Measurements from ENCODE around the gene PACSIN1. TPM values are rescaled to one million over a fixed set of nuclear protein-coding genes. Genes with fewer than 3 reads are reported as not detected.

Gene PACSIN1
- total RNA-seq, 1 donor from 2014 or later = 3.4 TPM

GRCh38 chr6:34510299-34510698 lies 44.4 kb downstream of the PACSIN1 start:
- Mint-ChIP-seq H3K36me3 (no peaks in the 10 kb centered on the region), H3K4me3 (no peak overlapping the region), H3K27ac (no peak overlapping the region), H3K9me3 (no peaks in the 10 kb centered on the region), H3K27me3 (peaks cover 10% of the 10 kb centered on the region), H3K4me1 (ENCODE audit: unreplicated experiment) (peaks cover 29% of the 10 kb centered on the region)
- no peak for TF ChIP-seq CTCF (conservative IDR thresholded peaks at IDR 0.05)
- no peak for DNase-seq (ENCODE audit: extremely low spot score, unreplicated experiment)

GRCh38 chr6:34511214-34511914 lies 45.5 kb downstream of the PACSIN1 start:
- no peak for DNase-seq (ENCODE audit: extremely low spot score, unreplicated experiment)
- no peaks in the 10 kb centered on the region for H3K36me3 Mint-ChIP-seq
- H3K4me3 Mint-ChIP-seq = no peak overlapping the region
- H3K27me3 Mint-ChIP-seq = peaks cover 10% of the 10 kb centered on the region
- H3K27ac Mint-ChIP-seq = no peak overlapping the region
- no peak for TF ChIP-seq CTCF (conservative IDR thresholded peaks at IDR 0.05)
- H3K4me1 Mint-ChIP-seq (ENCODE audit: unreplicated experiment) = peaks cover 28% of the 10 kb centered on the region
- no peaks in the 10 kb centered on the region for H3K9me3 Mint-ChIP-seq

GRCh38 chr6:34511915-34512737 lies 46.2 kb downstream of the PACSIN1 start:
- peaks cover 10% of the 10 kb centered on the region for H3K27me3 Mint-ChIP-seq
- no peak overlapping the region for H3K27ac Mint-ChIP-seq
- DNase-seq (ENCODE audit: extremely low spot score, unreplicated experiment) = no peak
- H3K9me3 Mint-ChIP-seq = no peaks in the 10 kb centered on the region
- H3K4me1 Mint-ChIP-seq (ENCODE audit: unreplicated experiment) = peaks cover 21% of the 10 kb centered on the region
- no peaks in the 10 kb centered on the region for H3K36me3 Mint-ChIP-seq
- no peak for TF ChIP-seq CTCF (conservative IDR thresholded peaks at IDR 0.05)
- H3K4me3 Mint-ChIP-seq = no peak overlapping the region

GRCh38 chr6:34512738-34513115 lies 46.9 kb downstream of the PACSIN1 start:
- Mint-ChIP-seq H3K4me3 (no peak overlapping the region), H3K36me3 (no peaks in the 10 kb centered on the region), H3K4me1 (ENCODE audit: unreplicated experiment) (peaks cover 19% of the 10 kb centered on the region), H3K27me3 (peaks cover 10% of the 10 kb centered on the region), H3K27ac (no peak overlapping the region), H3K9me3 (no peaks in the 10 kb centered on the region)
- no peak for DNase-seq (ENCODE audit: extremely low spot score, unreplicated experiment)
- no peak for TF ChIP-seq CTCF (conservative IDR thresholded peaks at IDR 0.05)

GRCh38 chr6:34513646-34514045 lies 47.8 kb downstream of the PACSIN1 start:
- Mint-ChIP-seq H3K4me1 (ENCODE audit: unreplicated experiment) (peaks cover 19% of the 10 kb centered on the region), H3K27me3 (peaks cover 10% of the 10 kb centered on the region), H3K9me3 (no peaks in the 10 kb centered on the region), H3K36me3 (no peaks in the 10 kb centered on the region), H3K27ac (no peak overlapping the region), H3K4me3 (no peak overlapping the region)
- no peak for DNase-seq (ENCODE audit: extremely low spot score, unreplicated experiment)
- TF ChIP-seq CTCF (conservative IDR thresholded peaks at IDR 0.05) = no peak
